Tibial artery (tissue), 4 donors: ENCODE results near the gene SMARCA4.
"Not testable (repeated sequence)": the region's sequence is repeated elsewhere in the genome, so short reads cannot be mapped to it uniquely, and the experiment has no call there.

ENCODE experiments used
- DNase-seq, 2 donors: peaks; one replicate each; pipeline ENCODE4 v3.0.0-alpha.2; 2019
- H3K27ac ChIP-seq, 2 donors: fragments of 200-600 bp; sonication (generic) in 1 of 2; 1 replicate in 1 of 2; 2 replicates in 1 of 2; pipeline ENCODE4 v1.5.1; 2018 to 2019; ENCODE audit warnings: mild to moderate bottlenecking in 1 of 2
- H3K27me3 ChIP-seq, 2 donors: fragments of 200-600 bp; sonication (generic) in 1 of 2; one replicate each; pipeline versions ENCODE4 v1.5.1 to v1.6.0; 2016 to 2019
- H3K36me3 ChIP-seq, 3 donors: fragments of 200-600 bp; sonication (generic) in 2 of 3; one replicate each; pipeline ENCODE4 v1.5.1; 2016 to 2019; ENCODE audit warnings: mild to moderate bottlenecking in 2 of 3
- H3K4me1 ChIP-seq, 4 donors: fragments of 200-600 bp; sonication (generic) in 2 of 4; 1 replicate in 3 of 4; 2 replicates in 1 of 4; pipeline ENCODE4 v1.5.1; 2016 to 2019
- H3K4me3 ChIP-seq, 2 donors: fragments of 200-600 bp; sonication (generic) in 1 of 2; 1 replicate in 1 of 2; 2 replicates in 1 of 2; pipeline ENCODE4 v1.5.1; 2018 to 2019; ENCODE audit warnings: mild to moderate bottlenecking in 2 of 2
- H3K9me3 ChIP-seq, 3 donors: fragments of 200-600 bp; sonication (generic) in 1 of 3; one replicate each; pipeline ENCODE4 v1.5.1; 2016 to 2019
- intact Hi-C: fragments of 100-400 bp; cut with DNase I; formaldehyde crosslinking; loops from one replicate; pipeline ENCODE4 v1.15.0; 2023; ENCODE audit warnings: low total_unique reads
- TF ChIP-seq, protein P1 (sequence below), 2 experiments: fragments of 200-600 bp in 1 of 2; fragments of 450-650 bp in 1 of 2; IDR thresholded peaks; one replicate each; pipeline ENCODE4 v1.5.1; 2017 to 2019; ENCODE audit warnings: antibody characterized with exemption in 2 of 2, mild to moderate bottlenecking in 1 of 2, moderate library complexity in 1 of 2

Gene SMARCA4

GRCh38 chr19:11096210-11096841 lies 135.5 kb downstream of the SMARCA4 start:
- Histone ChIP-seq H3K27me3 (no peaks in the 10 kb centered on the region), H3K36me3 (peaks cover 0 to 5% (median 0%) of the 10 kb centered on the region in 3 donors), H3K9me3 (no peaks in the 10 kb centered on the region), H3K4me3 (no peak overlapping the region), H3K4me1 (peaks cover 0 to 58% (median 33%) of the 10 kb centered on the region in 4 donors), H3K27ac (peak overlapping the region; percentile 95 to 99)
- intact Hi-C loops = no loop called here
- TF ChIP-seq, protein P1, sequence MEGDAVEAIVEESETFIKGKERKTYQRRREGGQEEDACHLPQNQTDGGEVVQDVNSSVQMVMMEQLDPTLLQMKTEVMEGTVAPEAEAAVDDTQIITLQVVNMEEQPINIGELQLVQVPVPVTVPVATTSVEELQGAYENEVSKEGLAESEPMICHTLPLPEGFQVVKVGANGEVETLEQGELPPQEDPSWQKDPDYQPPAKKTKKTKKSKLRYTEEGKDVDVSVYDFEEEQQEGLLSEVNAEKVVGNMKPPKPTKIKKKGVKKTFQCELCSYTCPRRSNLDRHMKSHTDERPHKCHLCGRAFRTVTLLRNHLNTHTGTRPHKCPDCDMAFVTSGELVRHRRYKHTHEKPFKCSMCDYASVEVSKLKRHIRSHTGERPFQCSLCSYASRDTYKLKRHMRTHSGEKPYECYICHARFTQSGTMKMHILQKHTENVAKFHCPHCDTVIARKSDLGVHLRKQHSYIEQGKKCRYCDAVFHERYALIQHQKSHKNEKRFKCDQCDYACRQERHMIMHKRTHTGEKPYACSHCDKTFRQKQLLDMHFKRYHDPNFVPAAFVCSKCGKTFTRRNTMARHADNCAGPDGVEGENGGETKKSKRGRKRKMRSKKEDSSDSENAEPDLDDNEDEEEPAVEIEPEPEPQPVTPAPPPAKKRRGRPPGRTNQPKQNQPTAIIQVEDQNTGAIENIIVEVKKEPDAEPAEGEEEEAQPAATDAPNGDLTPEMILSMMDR (IDR thresholded peaks at IDR 0.05) = no peak
- DNase-seq = peak; percentile 33 to 77

DNA sequence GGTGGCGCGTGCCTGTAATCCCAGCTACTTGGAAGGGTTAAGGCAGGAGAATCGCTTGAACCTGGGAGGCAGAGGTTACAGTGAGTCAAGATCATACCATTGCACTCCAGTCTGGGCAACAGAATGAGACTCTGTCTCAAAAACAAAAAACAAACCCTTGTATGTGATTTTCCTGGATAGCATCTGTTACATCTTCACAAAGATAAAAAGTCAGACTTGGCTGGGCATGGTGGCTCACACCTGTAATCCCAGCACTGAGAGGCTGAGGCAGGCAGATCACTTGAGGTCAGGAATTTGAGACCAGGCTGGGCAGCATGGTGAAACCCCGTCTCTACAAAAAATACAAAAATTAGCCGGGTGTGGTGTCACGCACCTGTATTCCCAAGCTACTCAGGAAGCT lies 136.5 kb downstream of the SMARCA4 start:
- H3K36me3 ChIP-seq, H3K27me3 ChIP-seq, H3K9me3 ChIP-seq, DNase-seq, H3K4me3 ChIP-seq, intact Hi-C loops: not testable (repeated sequence)
- H3K4me1 ChIP-seq = peaks cover 0 to 47% (median 25%) of the 10 kb centered on the region in 4 donors
- H3K27ac ChIP-seq = peak overlapping the region; percentile 95 to 99

DNA sequence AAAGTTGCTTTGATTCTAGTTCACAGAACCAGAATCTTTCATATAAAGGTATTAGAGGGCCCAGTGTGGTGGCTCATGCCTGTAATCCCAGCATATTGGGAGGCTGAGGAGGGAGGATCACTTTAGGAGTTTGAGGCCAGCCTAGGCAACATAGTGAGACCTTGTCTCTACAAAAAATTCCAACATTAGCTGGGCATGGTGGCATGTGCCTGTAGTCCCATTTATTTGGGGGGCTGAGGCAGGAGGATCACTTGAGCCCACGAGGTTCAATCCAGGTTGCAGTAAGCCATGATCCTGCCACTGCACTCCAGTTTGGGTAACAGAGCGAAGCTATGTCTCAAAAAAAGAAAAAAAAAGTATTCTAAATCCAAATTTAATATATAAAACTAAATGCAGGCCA lies 137.5 kb downstream of the SMARCA4 start:
- H3K27me3 ChIP-seq = no peaks in the 10 kb centered on the region
- no peaks in the 10 kb centered on the region for H3K9me3 ChIP-seq
- intact Hi-C loops = no loop called here
- DNase-seq = no peak
- peaks cover 0 to 38% (median 18%) of the 10 kb centered on the region in 4 donors for H3K4me1 ChIP-seq
- H3K4me3 ChIP-seq = no peak overlapping the region
- H3K27ac ChIP-seq = no peak overlapping the region
- TF ChIP-seq, protein P1 (IDR thresholded peaks at IDR 0.05) = no peak
- peaks cover 10 to 17% (median 10%) of the 10 kb centered on the region in 3 donors for H3K36me3 ChIP-seq

DNA sequence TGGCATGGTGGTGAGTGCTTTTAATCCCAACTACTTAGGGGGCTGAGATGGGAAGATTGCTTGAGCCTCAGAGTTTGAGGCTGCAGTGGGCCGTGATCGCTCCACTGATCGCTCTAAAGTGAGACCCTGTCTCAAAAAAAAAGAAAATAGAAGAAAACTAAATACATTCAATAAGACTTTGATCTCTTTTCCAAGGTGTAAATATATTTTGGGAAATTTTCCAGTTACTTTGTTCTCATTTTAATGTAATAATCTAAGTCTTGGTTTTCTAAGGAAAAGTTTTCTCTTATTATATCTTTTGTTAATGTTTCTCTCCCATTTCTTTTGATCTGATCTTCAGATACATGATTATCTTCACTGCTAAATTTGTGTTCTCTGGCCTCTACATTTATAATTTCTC lies 138.0 kb downstream of the SMARCA4 start:
- no peak for DNase-seq
- intact Hi-C loops = no loop called here
- TF ChIP-seq, protein P1 (IDR thresholded peaks at IDR 0.05) = no peak
- Histone ChIP-seq H3K4me3 (no peak overlapping the region), H3K27ac (no peak overlapping the region), H3K9me3 (no peaks in the 10 kb centered on the region), H3K36me3 (peaks cover 10 to 23% (median 11%) of the 10 kb centered on the region in 3 donors), H3K4me1 (peaks cover 0 to 32% (median 18%) of the 10 kb centered on the region in 4 donors), H3K27me3 (no peaks in the 10 kb centered on the region)

- Histone ChIP-seq H3K4me1 (peaks cover 0 to 27% (median 13%) of the 10 kb centered on the region in 4 donors), H3K4me3 (no peak overlapping the region), H3K9me3 (no peaks in the 10 kb centered on the region), H3K27ac (peak overlapping the region in 1 of 2 donors; percentile 10), H3K36me3 (peaks cover 10 to 34% (median 21%) of the 10 kb centered on the region in 3 donors), H3K27me3 (no peaks in the 10 kb centered on the region)
- no peak for DNase-seq
- intact Hi-C loops = no loop called here
- TF ChIP-seq, protein P1 (IDR thresholded peaks at IDR 0.05) = no peak
Observed at GRCh38 chr19:11100049-11100448, 139.2 kb downstream of the SMARCA4 start.

- TF ChIP-seq, protein P1 (IDR thresholded peaks at IDR 0.05) = no peak
- Histone ChIP-seq H3K4me1 (peaks cover 0 to 17% (median 4%) of the 10 kb centered on the region in 4 donors), H3K36me3 (peaks cover 16 to 44% (median 30%) of the 10 kb centered on the region in 3 donors), H3K4me3 (no peak overlapping the region), H3K9me3 (no peaks in the 10 kb centered on the region), H3K27me3 (no peaks in the 10 kb centered on the region), H3K27ac (no peak overlapping the region)
- no peak for DNase-seq
- intact Hi-C loops = no loop called here
Observed at GRCh38 chr19:11101057-11101456, 140.2 kb downstream of the SMARCA4 start.
